Panc1 (cell line): ENCODE measurements around the gene RNF224.

Source experiments
- CTCF ChIP-seq: fragments of 450-650 bp; IDR thresholded peaks from 2 replicates; pipeline ENCODE4 v1.5.1; 2017; ENCODE audit warnings: mild to moderate bottlenecking
- POLR2AphosphoS5 ChIP-seq: IDR thresholded peaks from 2 replicates; pipeline ENCODE4 v1.6.1; 2012; ENCODE audit warnings: mild to moderate bottlenecking, low read depth, low read length, moderate library complexity
- SIN3A ChIP-seq: IDR thresholded peaks from 2 replicates; pipeline ENCODE4 v1.6.1; 2012; ENCODE audit warnings: low read depth, mild to moderate bottlenecking, low read length, moderate library complexity, borderline replicate concordance; ENCODE audit not compliant: insufficient read depth
- TF ChIP-seq, protein P1 (sequence below), 2 experiments: IDR thresholded peaks; 2 replicates each; pipeline ENCODE4 v1.6.1; 2011 to 2012; ENCODE audit warnings: low read depth in 2 of 2, control low read depth in 1 of 2, low read length in 1 of 2, mild to moderate bottlenecking in 1 of 2, moderate library complexity in 1 of 2; ENCODE audit not compliant: insufficient read depth in 1 of 2

DNA sequence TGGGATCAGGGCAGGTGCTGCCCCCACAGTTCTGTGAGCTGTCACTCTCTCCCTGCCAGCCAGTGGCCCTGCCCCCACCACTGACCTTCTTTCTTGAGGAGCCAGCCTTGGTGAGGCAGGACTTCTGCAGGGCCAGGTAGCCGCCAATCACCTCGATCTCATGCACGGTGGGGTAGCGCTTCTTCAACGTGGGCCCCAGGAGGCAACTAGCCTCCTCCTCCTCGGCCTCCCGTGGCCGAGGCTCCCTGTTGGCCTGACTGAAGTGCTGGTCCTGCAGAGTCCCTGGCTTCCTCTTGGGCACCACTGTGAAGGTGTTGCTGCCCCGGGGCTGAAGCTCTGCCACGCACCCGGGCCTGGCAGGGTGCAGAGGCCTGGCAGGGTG, 28.4 kb upstream of the RNF224 start:
- TF ChIP-seq CTCF (no peak), POLR2AphosphoS5 (no peak), SIN3A (no peak)
- TF ChIP-seq, protein P1, sequence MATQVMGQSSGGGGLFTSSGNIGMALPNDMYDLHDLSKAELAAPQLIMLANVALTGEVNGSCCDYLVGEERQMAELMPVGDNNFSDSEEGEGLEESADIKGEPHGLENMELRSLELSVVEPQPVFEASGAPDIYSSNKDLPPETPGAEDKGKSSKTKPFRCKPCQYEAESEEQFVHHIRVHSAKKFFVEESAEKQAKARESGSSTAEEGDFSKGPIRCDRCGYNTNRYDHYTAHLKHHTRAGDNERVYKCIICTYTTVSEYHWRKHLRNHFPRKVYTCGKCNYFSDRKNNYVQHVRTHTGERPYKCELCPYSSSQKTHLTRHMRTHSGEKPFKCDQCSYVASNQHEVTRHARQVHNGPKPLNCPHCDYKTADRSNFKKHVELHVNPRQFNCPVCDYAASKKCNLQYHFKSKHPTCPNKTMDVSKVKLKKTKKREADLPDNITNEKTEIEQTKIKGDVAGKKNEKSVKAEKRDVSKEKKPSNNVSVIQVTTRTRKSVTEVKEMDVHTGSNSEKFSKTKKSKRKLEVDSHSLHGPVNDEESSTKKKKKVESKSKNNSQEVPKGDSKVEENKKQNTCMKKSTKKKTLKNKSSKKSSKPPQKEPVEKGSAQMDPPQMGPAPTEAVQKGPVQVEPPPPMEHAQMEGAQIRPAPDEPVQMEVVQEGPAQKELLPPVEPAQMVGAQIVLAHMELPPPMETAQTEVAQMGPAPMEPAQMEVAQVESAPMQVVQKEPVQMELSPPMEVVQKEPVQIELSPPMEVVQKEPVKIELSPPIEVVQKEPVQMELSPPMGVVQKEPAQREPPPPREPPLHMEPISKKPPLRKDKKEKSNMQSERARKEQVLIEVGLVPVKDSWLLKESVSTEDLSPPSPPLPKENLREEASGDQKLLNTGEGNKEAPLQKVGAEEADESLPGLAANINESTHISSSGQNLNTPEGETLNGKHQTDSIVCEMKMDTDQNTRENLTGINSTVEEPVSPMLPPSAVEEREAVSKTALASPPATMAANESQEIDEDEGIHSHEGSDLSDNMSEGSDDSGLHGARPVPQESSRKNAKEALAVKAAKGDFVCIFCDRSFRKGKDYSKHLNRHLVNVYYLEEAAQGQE (IDR thresholded peaks at IDR 0.05; ENCODE audit: insufficient read depth in 1 of 2, low read depth in 2 of 2, low read length in 1 of 2): no peak
